Left ventricle myocardium inferior (tissue), 1 donor: ENCODE data around the gene SHC1. TPM values are rescaled to one million over a fixed set of nuclear protein-coding genes. Genes with fewer than 3 reads are reported as not detected.

ENCODE experiments used
- DNase-seq: peaks from one replicate; pipeline ENCODE4 v3.0.0-alpha.2; 2020
- H3K27ac ChIP-seq: fragments of 200-600 bp; replicated peaks from 2 replicates; pipeline ENCODE4 v1.8.0; 2021
- H3K27me3 ChIP-seq: fragments of 200-600 bp; 2 replicates; pipeline ENCODE4 v1.8.0; 2021; ENCODE audit warnings: low read depth
- H3K36me3 ChIP-seq: fragments of 200-600 bp; 2 replicates; pipeline ENCODE4 v1.8.0; 2021
- H3K4me1 ChIP-seq: fragments of 200-600 bp; 2 replicates; pipeline ENCODE4 v1.8.0; 2021
- H3K4me3 ChIP-seq: fragments of 200-600 bp; 2 replicates; pipeline ENCODE4 v1.8.0; 2021; ENCODE audit warnings: mild to moderate bottlenecking, moderate library complexity
- H3K9me3 ChIP-seq: fragments of 200-600 bp; replicated peaks from 2 replicates; pipeline ENCODE4 v1.8.0; 2021
- intact Hi-C: fragments of 100-400 bp; cut with micrococcal nuclease; formaldehyde crosslinking; loops from one replicate; pipeline ENCODE4 v1.11.0; 2022
- total RNA-seq: library from RNA; stranded (reverse); fragmentation: NEBNext Ultra II Directional; extraction: Animal tissue kit (Norgen Biotek cat#: 25700); gene quantifications from one replicate; pipeline ENCODE4 v1.2.1, GENCODE V29; 2021
- TF ChIP-seq, protein P1 (sequence below): fragments of 200-600 bp; IDR thresholded peaks from 2 replicates; pipeline ENCODE4 v1.8.0; 2021; ENCODE audit warnings: antibody characterized with exemption, mild to moderate bottlenecking, borderline replicate concordance
- donor health status: DM: no; HTN: yes; CAD: no; lungs with severe emphysema.

The SHC1 gene
- total RNA-seq, 1 donor from 2014 or later: 43.0 TPM

DNA sequence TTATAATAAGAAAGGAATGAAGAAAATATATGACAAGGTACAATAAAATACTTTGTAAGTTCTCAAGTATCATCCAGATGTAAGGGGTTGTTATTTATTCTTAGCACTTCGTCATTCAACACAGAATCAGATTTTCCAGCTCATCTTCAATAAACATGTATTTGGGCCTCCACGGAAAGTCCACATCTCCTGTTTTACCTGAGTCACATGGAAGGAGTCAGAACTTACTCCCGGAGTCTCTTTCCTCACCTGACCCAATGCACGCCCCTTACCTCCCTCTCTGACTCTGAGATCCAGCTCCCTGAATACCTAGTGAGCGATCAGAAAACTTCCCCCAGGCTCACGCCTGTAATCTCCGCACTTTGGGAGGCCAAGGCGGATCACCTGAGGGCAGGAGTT lies 32.6 kb downstream of the SHC1 start:
- intact Hi-C loops: no loop called here
- Histone ChIP-seq H3K27me3 (no peaks in the 10 kb centered on the region), H3K4me3 (peak overlapping the region; percentile 75), H3K9me3 (no peaks in the 10 kb centered on the region), H3K36me3 (no peaks in the 10 kb centered on the region), H3K27ac (peak overlapping the region; percentile 97), H3K4me1 (peaks cover 69% of the 10 kb centered on the region)
- no peak for DNase-seq
- TF ChIP-seq, protein P1, sequence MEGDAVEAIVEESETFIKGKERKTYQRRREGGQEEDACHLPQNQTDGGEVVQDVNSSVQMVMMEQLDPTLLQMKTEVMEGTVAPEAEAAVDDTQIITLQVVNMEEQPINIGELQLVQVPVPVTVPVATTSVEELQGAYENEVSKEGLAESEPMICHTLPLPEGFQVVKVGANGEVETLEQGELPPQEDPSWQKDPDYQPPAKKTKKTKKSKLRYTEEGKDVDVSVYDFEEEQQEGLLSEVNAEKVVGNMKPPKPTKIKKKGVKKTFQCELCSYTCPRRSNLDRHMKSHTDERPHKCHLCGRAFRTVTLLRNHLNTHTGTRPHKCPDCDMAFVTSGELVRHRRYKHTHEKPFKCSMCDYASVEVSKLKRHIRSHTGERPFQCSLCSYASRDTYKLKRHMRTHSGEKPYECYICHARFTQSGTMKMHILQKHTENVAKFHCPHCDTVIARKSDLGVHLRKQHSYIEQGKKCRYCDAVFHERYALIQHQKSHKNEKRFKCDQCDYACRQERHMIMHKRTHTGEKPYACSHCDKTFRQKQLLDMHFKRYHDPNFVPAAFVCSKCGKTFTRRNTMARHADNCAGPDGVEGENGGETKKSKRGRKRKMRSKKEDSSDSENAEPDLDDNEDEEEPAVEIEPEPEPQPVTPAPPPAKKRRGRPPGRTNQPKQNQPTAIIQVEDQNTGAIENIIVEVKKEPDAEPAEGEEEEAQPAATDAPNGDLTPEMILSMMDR: no peak

- H3K27me3 ChIP-seq: no peaks in the 10 kb centered on the region
- peak overlapping the region; percentile 97 for H3K27ac ChIP-seq
- DNase-seq: peak; percentile 92
- peaks cover 62% of the 10 kb centered on the region for H3K4me1 ChIP-seq
- no peaks in the 10 kb centered on the region for H3K36me3 ChIP-seq
- TF ChIP-seq, protein P1: peak; percentile 53
- peak overlapping the region; percentile 75 for H3K4me3 ChIP-seq
- H3K9me3 ChIP-seq: no peaks in the 10 kb centered on the region
- intact Hi-C loops: no loop called here
Measured at GRCh38 chr1:154937085-154937987, 33.2 kb downstream of the SHC1 start.

DNA sequence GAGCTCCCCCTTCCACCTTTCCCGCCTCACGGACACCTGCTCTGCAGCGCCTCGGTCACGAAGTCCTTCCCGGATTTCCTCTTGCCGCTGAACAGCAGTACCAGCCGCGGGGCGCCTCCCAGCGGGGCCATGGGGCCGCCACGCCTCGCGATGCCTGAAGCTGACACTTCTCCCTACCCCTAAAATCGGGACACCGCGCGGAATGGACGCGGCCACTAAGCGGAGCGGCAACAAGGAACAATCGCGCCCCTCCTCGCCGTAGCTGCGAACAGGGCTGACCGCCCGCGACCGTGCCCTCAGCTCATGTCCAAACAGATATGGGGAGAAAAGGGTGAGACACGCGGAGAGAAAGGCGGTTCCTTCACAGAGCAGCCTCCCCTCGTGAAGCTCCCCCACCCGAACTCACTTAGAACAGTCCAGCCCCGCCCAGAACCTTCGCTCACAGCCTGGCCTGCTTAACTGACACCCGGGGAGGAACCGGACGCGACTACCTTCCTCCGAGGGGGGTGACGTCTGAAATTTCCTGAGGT lies 33.9 kb downstream of the SHC1 start, which contains the start of gene PMVK:
TSS of gene PMVK (minus strand) at position 165 of the 530 bp plus-strand sequence. CDS start at position 131, 34 bp downstream.
- Histone ChIP-seq H3K36me3 (no peaks in the 10 kb centered on the region), H3K9me3 (no peaks in the 10 kb centered on the region), H3K4me1 (peaks cover 55% of the 10 kb centered on the region), H3K27me3 (no peaks in the 10 kb centered on the region), H3K4me3 (peak within 1 kb of the TSS; percentile 75), H3K27ac (peak within 1 kb of the TSS; percentile 97)
- TF ChIP-seq, protein P1: peak; percentile 43
- peak; percentile 95 for DNase-seq
- intact Hi-C loops: no loop called here

DNA sequence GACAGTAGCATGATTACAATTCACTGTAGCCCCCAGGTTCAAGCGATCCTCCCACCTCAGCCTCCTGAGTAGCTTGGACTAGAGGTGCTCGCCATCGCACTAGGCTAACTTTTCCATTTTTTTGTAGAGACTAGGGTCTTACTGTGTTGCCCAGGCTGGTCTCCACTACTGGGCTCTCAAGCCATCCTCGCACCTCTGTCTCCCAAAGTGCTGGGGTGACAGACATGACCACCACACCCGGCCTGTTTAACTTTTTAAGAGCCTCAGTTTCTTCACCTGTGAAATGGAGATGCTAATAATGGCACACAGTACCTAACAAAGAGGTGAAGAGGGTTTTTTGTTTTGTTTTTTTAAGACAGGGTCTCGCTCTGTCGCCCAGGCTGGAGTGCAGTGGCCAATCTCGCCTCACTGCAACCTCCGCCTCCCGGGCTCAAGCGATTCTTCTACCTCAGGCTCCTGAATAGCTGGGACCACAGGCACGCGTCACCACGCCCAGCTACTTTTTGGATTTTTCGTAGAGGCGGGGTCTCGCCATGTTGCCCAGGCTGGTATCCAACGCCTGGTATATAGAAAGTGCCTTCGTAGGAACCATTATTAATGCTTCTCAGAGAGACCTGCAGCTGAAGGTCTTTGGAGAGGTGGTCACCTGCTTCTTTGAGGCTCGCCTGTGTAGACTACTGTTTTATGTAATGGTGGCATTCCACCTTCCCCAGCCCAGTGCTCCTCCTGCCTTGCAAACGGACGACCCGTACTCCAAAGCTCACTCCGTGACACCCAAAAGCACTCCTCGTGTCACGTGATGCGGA lies 34.6 kb downstream of the SHC1 start:
- peak overlapping the region; percentile 97 for H3K27ac ChIP-seq
- intact Hi-C loops: no loop called here
- H3K9me3 ChIP-seq: no peaks in the 10 kb centered on the region
- peak overlapping the region; percentile 75 for H3K4me3 ChIP-seq
- TF ChIP-seq, protein P1: no peak
- peaks cover 49% of the 10 kb centered on the region for H3K4me1 ChIP-seq
- no peaks in the 10 kb centered on the region for H3K36me3 ChIP-seq
- DNase-seq: no peak
- H3K27me3 ChIP-seq: no peaks in the 10 kb centered on the region

- TF ChIP-seq, protein P1: no peak
- no peaks in the 10 kb centered on the region for H3K27me3 ChIP-seq
- peaks cover 4% of the 10 kb centered on the region for H3K36me3 ChIP-seq
- H3K9me3 ChIP-seq: no peaks in the 10 kb centered on the region
- intact Hi-C loops: no loop called here
- no peak overlapping the region for H3K27ac ChIP-seq
- DNase-seq: no peak
- H3K4me3 ChIP-seq: no peak overlapping the region
- peaks cover 35% of the 10 kb centered on the region for H3K4me1 ChIP-seq
Measured at GRCh38 chr1:154934358-154934948, 36.1 kb downstream of the SHC1 start.
